Measurements from ENCODE around the gene TTLL13. TPM values are rescaled to one million over a fixed set of nuclear protein-coding genes. Genes with fewer than 3 reads are reported as not detected.
A peak's percentile ranks its signal among the peaks of the same experiment; 100 is the strongest.

Gene TTLL13
- total RNA-seq, 2 donors from 2014 or later, result 0.24 to 1.9 TPM

- DNase-seq (peak; percentile 56 to 60), ATAC-seq (replicated peaks in 1 of 2) (peak; percentile 80 to 86)
- peaks cover 40% of the 10 kb centered on the region for H3K4me1 Mint-ChIP-seq (ENCODE audit: low read depth)
- peak overlapping the region; percentile 55 to 70 for H3K4me3 Mint-ChIP-seq
- H3K9me3 Mint-ChIP-seq, result no peaks in the 10 kb centered on the region
- no peaks in the 10 kb centered on the region for H3K27me3 Mint-ChIP-seq (ENCODE audit: low read depth)
- no peaks in the 10 kb centered on the region for H3K36me3 Mint-ChIP-seq (ENCODE audit: insufficient read depth in 2 of 2)
- peak overlapping the region; percentile 11 for H3K27ac Mint-ChIP-seq
Observed at GRCh38 chr15:90209591-90209990, 39.8 kb upstream of the TTLL13 start.

- Mint-ChIP-seq H3K4me3 (no peak overlapping the region), H3K4me1 (ENCODE audit: low read depth) (peaks cover 40% of the 10 kb centered on the region), H3K27ac (peak overlapping the region; percentile 2), H3K36me3 (ENCODE audit: insufficient read depth in 2 of 2) (no peaks in the 10 kb centered on the region), H3K9me3 (no peaks in the 10 kb centered on the region), H3K27me3 (ENCODE audit: low read depth) (no peaks in the 10 kb centered on the region)
- ATAC-seq (replicated peaks in 1 of 2) (no peak), DNase-seq (no peak)
Observed at GRCh38 chr15:90210593-90210992, 38.8 kb upstream of the TTLL13 start.

GRCh38 chr15:90211009-90211408, 38.3 kb upstream of the TTLL13 start:
- Mint-ChIP-seq H3K4me3 (no peak overlapping the region), H3K4me1 (ENCODE audit: low read depth) (peaks cover 40% of the 10 kb centered on the region), H3K27ac (no peak overlapping the region), H3K27me3 (ENCODE audit: low read depth) (no peaks in the 10 kb centered on the region), H3K9me3 (no peaks in the 10 kb centered on the region), H3K36me3 (ENCODE audit: insufficient read depth in 2 of 2) (no peaks in the 10 kb centered on the region)
- ATAC-seq (replicated peaks in 1 of 2) (no peak), DNase-seq (no peak)

- H3K4me1 Mint-ChIP-seq (ENCODE audit: low read depth), result peaks cover 36% of the 10 kb centered on the region
- H3K9me3 Mint-ChIP-seq, result no peaks in the 10 kb centered on the region
- no peak overlapping the region for H3K4me3 Mint-ChIP-seq
- H3K27me3 Mint-ChIP-seq (ENCODE audit: low read depth), result no peaks in the 10 kb centered on the region
- H3K27ac Mint-ChIP-seq, result no peak overlapping the region
- ATAC-seq (replicated peaks in 1 of 2) (no peak), DNase-seq (no peak)
- no peaks in the 10 kb centered on the region for H3K36me3 Mint-ChIP-seq (ENCODE audit: insufficient read depth in 2 of 2)
Observed at GRCh38 chr15:90211440-90212143, 37.8 kb upstream of the TTLL13 start.

- Mint-ChIP-seq H3K27me3 (ENCODE audit: low read depth) (no peaks in the 10 kb centered on the region), H3K9me3 (no peaks in the 10 kb centered on the region), H3K36me3 (ENCODE audit: insufficient read depth in 2 of 2) (no peaks in the 10 kb centered on the region), H3K4me1 (ENCODE audit: low read depth) (peaks cover 30% of the 10 kb centered on the region), H3K27ac (no peak overlapping the region), H3K4me3 (no peak overlapping the region)
- ATAC-seq (replicated peaks in 1 of 2) (no peak), DNase-seq (no peak)
Observed at GRCh38 chr15:90212221-90213098, 36.9 kb upstream of the TTLL13 start.

GRCh38 chr15:90213122-90213817, 36.1 kb upstream of the TTLL13 start:
- Mint-ChIP-seq H3K9me3 (no peaks in the 10 kb centered on the region), H3K36me3 (ENCODE audit: insufficient read depth in 2 of 2) (no peaks in the 10 kb centered on the region), H3K27ac (no peak overlapping the region), H3K27me3 (ENCODE audit: low read depth) (no peaks in the 10 kb centered on the region), H3K4me1 (ENCODE audit: low read depth) (peaks cover 30% of the 10 kb centered on the region), H3K4me3 (no peak overlapping the region)
- ATAC-seq (replicated peaks in 1 of 2) (peak; percentile 35 to 59), DNase-seq (peak in 1 of 2 donors; percentile 23)

- no peak for ATAC-seq (replicated peaks in 1 of 2)
- H3K27ac Mint-ChIP-seq, result no peak overlapping the region
- no peak for DNase-seq
- H3K9me3 Mint-ChIP-seq, result no peaks in the 10 kb centered on the region
- peaks cover 29% of the 10 kb centered on the region for H3K4me1 Mint-ChIP-seq (ENCODE audit: low read depth)
- H3K36me3 Mint-ChIP-seq (ENCODE audit: insufficient read depth in 2 of 2), result no peaks in the 10 kb centered on the region
- H3K4me3 Mint-ChIP-seq, result no peak overlapping the region
- no peaks in the 10 kb centered on the region for H3K27me3 Mint-ChIP-seq (ENCODE audit: low read depth)
Observed at GRCh38 chr15:90213818-90214204, 35.5 kb upstream of the TTLL13 start.

- peak overlapping the region; percentile 73 for H3K27ac Mint-ChIP-seq
- no peak for ATAC-seq (replicated peaks in 1 of 2)
Observed at GRCh38 chr15:90214553-90215196, 34.7 kb upstream of the TTLL13 start.

GRCh38 chr15:90217671-90218394, 31.5 kb upstream of the TTLL13 start:
- H3K9me3 Mint-ChIP-seq, result no peaks in the 10 kb centered on the region
- no peak overlapping the region for H3K4me3 Mint-ChIP-seq
- no peaks in the 10 kb centered on the region for H3K27me3 Mint-ChIP-seq (ENCODE audit: low read depth)
- H3K36me3 Mint-ChIP-seq (ENCODE audit: insufficient read depth in 2 of 2), result no peaks in the 10 kb centered on the region
- DNase-seq (no peak), ATAC-seq (replicated peaks in 1 of 2) (no peak)
- H3K27ac Mint-ChIP-seq, result no peak overlapping the region
- H3K4me1 Mint-ChIP-seq (ENCODE audit: low read depth), result peaks cover 12% of the 10 kb centered on the region

More at GRCh38 chr15:90214553-90215196, 34.7 kb upstream of the TTLL13 start:
- no peaks in the 10 kb centered on the region for H3K36me3 Mint-ChIP-seq (ENCODE audit: insufficient read depth in 2 of 2)
- peaks cover 20% of the 10 kb centered on the region for H3K4me1 Mint-ChIP-seq (ENCODE audit: low read depth)
- H3K9me3 Mint-ChIP-seq, result no peaks in the 10 kb centered on the region
- DNase-seq, result no peak
- H3K27me3 Mint-ChIP-seq (ENCODE audit: low read depth), result no peaks in the 10 kb centered on the region
- H3K4me3 Mint-ChIP-seq, result no peak overlapping the region

- Mint-ChIP-seq H3K4me3 (no peak overlapping the region), H3K27me3 (ENCODE audit: low read depth) (no peaks in the 10 kb centered on the region), H3K4me1 (ENCODE audit: low read depth) (no peaks in the 10 kb centered on the region), H3K27ac (no peak overlapping the region), H3K9me3 (no peaks in the 10 kb centered on the region), H3K36me3 (ENCODE audit: insufficient read depth in 2 of 2) (no peaks in the 10 kb centered on the region)
- peak; percentile 81 to 84 for ATAC-seq (replicated peaks in 1 of 2)
- peak; percentile 59 to 69 for DNase-seq
Observed at GRCh38 chr15:90219421-90220141, 29.8 kb upstream of the TTLL13 start.

GRCh38 chr15:90221246-90221900, 28.0 kb upstream of the TTLL13 start:
- Mint-ChIP-seq H3K4me1 (ENCODE audit: low read depth) (no peaks in the 10 kb centered on the region), H3K36me3 (ENCODE audit: insufficient read depth in 2 of 2) (peaks cover 0 to 3% of the 10 kb centered on the region in 2 donors), H3K4me3 (no peak overlapping the region), H3K9me3 (no peaks in the 10 kb centered on the region), H3K27ac (no peak overlapping the region), H3K27me3 (ENCODE audit: low read depth) (no peaks in the 10 kb centered on the region)
- DNase-seq (peak; percentile 31 to 35), ATAC-seq (replicated peaks in 1 of 2) (peak; percentile 24 to 40)

All from activated T-cell treated with anti-CD3 and anti-CD28 coated beads, Interleukin-2, amount 50 U/mL, for 72 hours (primary cell).